ENCODE measurements around the gene TBPL1. TPM values are rescaled to one million over a fixed set of nuclear protein-coding genes. Genes with fewer than 3 reads are reported as not detected.

Gene TBPL1
- total and polyA plus RNA-seq, 9 of the 15 experiments (the other 6 are each of a cell fraction or from before 2014, with no cell fraction given) = 78.1 to 152 (median 107) TPM

- TF ChIP-seq ZNF740 (CRISPR knock-in tag; IDR thresholded peaks at IDR 0.05) (no peak), ZNF740 (tag; IDR thresholded peaks at IDR 0.05) (peak in 1 of 2 experiments; percentile 91; a peak in 2 of 4 replicates), RBM14 (IDR thresholded peaks at IDR 0.05; ENCODE audit: borderline replicate concordance, insufficient read depth, low read depth, low read length) (no peak), E4F1 (CRISPR knock-in tag; IDR thresholded peaks at IDR 0.05; ENCODE audit: borderline replicate concordance) (peak; percentile 81), TCF15 (CRISPR knock-in tag; IDR thresholded peaks at IDR 0.05) (0 out of 2 replicates have a peak, but pooled peaks have one; percentile 39), TBL1XR1 (IDR thresholded peaks at IDR 0.05; ENCODE audit: low read length in 2 of 2) (no peak), NFXL1 (CRISPR knock-in tag; IDR thresholded peaks at IDR 0.05) (peak; percentile 80), WHSC1 (IDR thresholded peaks at IDR 0.05; ENCODE audit: low read length) (no peak), GATAD2B (IDR thresholded peaks at IDR 0.05; ENCODE audit: borderline replicate concordance) (no peak), ATF4 (CRISPR knock-in tag; IDR thresholded peaks at IDR 0.05) (peak; percentile 49; the same call in 1 of the 2 replicates), SMARCE1 (IDR thresholded peaks at IDR 0.05) (no peak), HNRNPUL1 (IDR thresholded peaks at IDR 0.05; ENCODE audit: low read length) (no peak), ZNF184 (CRISPR knock-in tag; IDR thresholded peaks at IDR 0.05) (no peak), DMBX1 (CRISPR knock-in tag; IDR thresholded peaks at IDR 0.05; ENCODE audit: borderline replicate concordance) (peak; percentile 97), JUND (IDR thresholded peaks at IDR 0.05; ENCODE audit: borderline replicate concordance, low read depth, low read length) (no peak), JUND (tag; IDR thresholded peaks at IDR 0.05; ENCODE audit: borderline replicate concordance, low read depth, low read length) (peak; percentile 65; the same call in 1 of the 3 replicates), COPS2 (conservative IDR thresholded peaks at IDR 0.05) (no peak), ZBTB7A (IDR thresholded peaks at IDR 0.05; ENCODE audit: borderline replicate concordance, control insufficient read depth, low read depth, low read length) (no peak), ZNF584 (CRISPR knock-in tag; IDR thresholded peaks at IDR 0.05; ENCODE audit: low read depth) (peak; percentile 73; the same call in 1 of the 2 replicates), ZNF282 (CRISPR knock-in tag; IDR thresholded peaks at IDR 0.05) (no peak), TEAD4 (IDR thresholded peaks at IDR 0.05; ENCODE audit: low read length) (no peak), TEAD4 (CRISPR knock-in tag; IDR thresholded peaks at IDR 0.05; ENCODE audit: borderline replicate concordance) (no peak), GATAD2A (IDR thresholded peaks at IDR 0.05) (no peak), NCOA2 (IDR thresholded peaks at IDR 0.05; ENCODE audit: partially characterized antibody in 2 of 2) (no peak), ETV1 (tag; conservative IDR thresholded peaks at IDR 0.05; ENCODE audit: low read depth) (peak; percentile 77), PHF8 (IDR thresholded peaks at IDR 0.05; ENCODE audit: borderline replicate concordance, low read length) (no peak), SLC30A9 (CRISPR knock-in tag; IDR thresholded peaks at IDR 0.05) (no peak)
Measured at GRCh38 chr6:134022650-134023049, 69.6 kb downstream of the TBPL1 start (continued).

All from K562 (cell line).